Measurements from ENCODE around the gene SOX21. TPM values are rescaled to one million over a fixed set of nuclear protein-coding genes. Genes with fewer than 3 reads are reported as not detected.

SOX21 gene
- total and polyA plus RNA-seq, 2 donors (not counting 1 experiment from before 2014, with no cell fraction given): not detected

DNA sequence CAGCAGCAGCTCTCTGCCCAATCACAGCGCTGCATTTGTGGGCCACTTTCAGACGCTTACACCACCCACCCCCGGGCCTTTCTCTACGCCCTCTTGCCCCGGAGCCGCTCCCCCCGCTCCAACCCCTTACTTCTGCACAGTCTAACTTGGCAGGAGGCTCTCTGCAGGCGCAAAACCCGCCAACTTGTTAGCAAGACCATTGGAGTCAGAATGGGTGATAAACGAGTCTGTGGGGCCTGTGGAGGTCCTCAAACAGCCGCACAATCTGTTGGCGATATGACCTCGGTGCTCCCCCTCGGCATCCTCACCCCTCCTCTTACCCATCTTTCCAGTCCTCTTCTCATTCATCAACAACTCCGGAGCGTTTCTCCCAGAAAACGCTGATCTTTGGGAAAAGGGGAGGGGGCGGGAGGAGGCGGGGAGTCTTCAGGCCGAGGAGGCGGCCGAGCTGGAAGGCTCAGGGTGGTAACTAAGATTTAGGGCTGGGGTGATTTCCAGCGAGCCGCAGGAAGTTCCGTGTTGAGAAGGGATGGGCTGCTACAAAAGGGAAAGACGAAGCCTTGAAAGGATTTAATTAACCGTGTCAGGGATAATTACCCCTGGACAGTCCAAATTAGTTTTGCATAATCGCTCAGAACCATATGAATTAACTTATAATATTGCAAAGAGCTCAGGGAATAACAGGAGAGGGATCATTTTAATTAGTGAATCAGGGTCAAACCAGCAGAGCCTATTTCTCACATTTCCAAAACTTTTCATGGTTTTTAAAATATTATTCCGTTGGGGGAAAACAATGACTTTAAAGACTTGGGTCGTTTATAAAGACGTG lies 4.1 kb downstream of the SOX21 start:
- Histone ChIP-seq H3K4me1 (ENCODE audit: control insufficient read depth in 2 of 2, insufficient read depth in 2 of 2, low read length in 2 of 2) (peaks cover 19 to 43% of the 10 kb centered on the region in 2 donors), H2AFZ (ENCODE audit: insufficient read depth, low read depth, low read length, poor library complexity, severe bottlenecking) (no peak overlapping the region), H3K9me3 (ENCODE audit: control extremely low read depth in 1 of 3, control insufficient read depth in 2 of 3, insufficient read depth in 1 of 3, low read length in 2 of 3) (peaks cover 0 to 36% (median 0%) of the 10 kb centered on the region in 3 donors), H3K4me2 (replicated peaks; ENCODE audit: low read depth, low read length, poor library complexity, severe bottlenecking) (no peak overlapping the region), H3K36me3 (replicated peaks in 1 of 2; ENCODE audit: control extremely low read depth in 1 of 2, control insufficient read depth in 1 of 2, extremely low read depth in 1 of 2, insufficient read depth in 2 of 2, low read length in 1 of 2) (no peaks in the 10 kb centered on the region), H3K79me2 (ENCODE audit: control insufficient read depth, insufficient read depth, low read length) (no peaks in the 10 kb centered on the region), H3K27me3 (replicated peaks in 1 of 4; ENCODE audit: control extremely low read depth in 1 of 4, control insufficient read depth in 3 of 4, insufficient read depth in 4 of 4, low read length in 3 of 4) (peaks cover 0 to 79% (median 64%) of the 10 kb centered on the region in 4 experiments), H4K20me1 (ENCODE audit: control insufficient read depth, insufficient read depth, low read length, poor library complexity, severe bottlenecking) (no peaks in the 10 kb centered on the region), H3K27ac (ENCODE audit: low read length in 2 of 2) (no peak overlapping the region), H3K4me3 (ENCODE audit: control extremely low read depth in 1 of 5, extremely low read depth in 1 of 5, insufficient read depth in 1 of 5, low read depth in 2 of 5, low read length in 4 of 5) (no peak overlapping the region), H3K9ac (ENCODE audit: low read length) (no peak overlapping the region)
- WGBS (ENCODE audit: insufficient coverage): 23% methylated on average over 14 of the region's 31 CpGs
- intact Hi-C loops (cut with micrococcal nuclease): no loop called here
- DNase-seq (peak; percentile 8), ATAC-seq (ENCODE audit: low read depth) (no peak)
- ChIA-PET POLR2A (no interaction called here), CTCF (no interaction called here)
- Mint-ChIP-seq H3K4me1 (peaks cover 17% of the 10 kb centered on the region), H3K27ac (no peak overlapping the region), H3K9me3 (ENCODE audit: insufficient read depth) (no peaks in the 10 kb centered on the region), H3K27me3 (peaks cover 68% of the 10 kb centered on the region), H3K4me3 (no peak overlapping the region)
- no peak for TF ChIP-seq EZH2 (IDR thresholded peaks at IDR 0.05; ENCODE audit: borderline replicate concordance, insufficient read depth, low read depth, low read length, poor library complexity, severe bottlenecking)
- TF ChIP-seq, protein P1, sequence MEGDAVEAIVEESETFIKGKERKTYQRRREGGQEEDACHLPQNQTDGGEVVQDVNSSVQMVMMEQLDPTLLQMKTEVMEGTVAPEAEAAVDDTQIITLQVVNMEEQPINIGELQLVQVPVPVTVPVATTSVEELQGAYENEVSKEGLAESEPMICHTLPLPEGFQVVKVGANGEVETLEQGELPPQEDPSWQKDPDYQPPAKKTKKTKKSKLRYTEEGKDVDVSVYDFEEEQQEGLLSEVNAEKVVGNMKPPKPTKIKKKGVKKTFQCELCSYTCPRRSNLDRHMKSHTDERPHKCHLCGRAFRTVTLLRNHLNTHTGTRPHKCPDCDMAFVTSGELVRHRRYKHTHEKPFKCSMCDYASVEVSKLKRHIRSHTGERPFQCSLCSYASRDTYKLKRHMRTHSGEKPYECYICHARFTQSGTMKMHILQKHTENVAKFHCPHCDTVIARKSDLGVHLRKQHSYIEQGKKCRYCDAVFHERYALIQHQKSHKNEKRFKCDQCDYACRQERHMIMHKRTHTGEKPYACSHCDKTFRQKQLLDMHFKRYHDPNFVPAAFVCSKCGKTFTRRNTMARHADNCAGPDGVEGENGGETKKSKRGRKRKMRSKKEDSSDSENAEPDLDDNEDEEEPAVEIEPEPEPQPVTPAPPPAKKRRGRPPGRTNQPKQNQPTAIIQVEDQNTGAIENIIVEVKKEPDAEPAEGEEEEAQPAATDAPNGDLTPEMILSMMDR (IDR thresholded peaks at IDR 0.05): no peak

DNA sequence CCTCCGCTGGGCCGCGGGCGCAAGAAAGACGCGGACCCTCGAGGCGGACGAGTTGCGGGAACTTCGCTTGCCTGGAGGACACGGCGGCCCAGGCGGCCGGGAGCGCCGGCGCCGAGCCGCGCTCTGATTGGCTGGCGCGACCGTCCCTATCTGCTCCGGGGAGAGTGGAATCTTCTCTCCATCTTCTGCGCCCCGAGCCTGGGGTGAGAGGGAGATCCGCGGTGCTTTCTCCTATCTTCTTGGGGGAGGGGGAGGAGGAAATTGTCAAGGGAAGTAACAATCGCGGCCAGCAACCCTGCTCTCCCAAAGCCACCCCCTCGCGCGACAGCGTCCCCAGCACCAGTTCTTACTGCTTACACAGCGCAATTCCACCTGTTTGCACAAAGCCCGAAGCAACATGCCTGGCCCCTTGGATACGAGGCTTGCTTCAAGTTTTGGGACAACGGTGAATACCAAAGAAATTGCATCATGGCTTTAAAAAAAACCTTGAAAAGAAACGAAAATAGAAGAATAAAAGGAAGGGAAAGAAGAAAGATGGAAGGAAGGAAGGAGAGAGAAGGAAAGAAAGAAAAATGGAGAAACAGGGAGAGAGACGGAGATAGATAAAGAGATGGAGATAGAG lies 4.8 kb downstream of the SOX21 start:
- DNase-seq (peak; percentile 27), ATAC-seq (ENCODE audit: low read depth) (no peak)
- POLR2A ChIA-PET: no interaction called here
- TF ChIP-seq, protein P1 (IDR thresholded peaks at IDR 0.05): no peak
- no peak for TF ChIP-seq EZH2 (IDR thresholded peaks at IDR 0.05; ENCODE audit: borderline replicate concordance, insufficient read depth, low read depth, low read length, poor library complexity, severe bottlenecking)
- H3K9me3 ChIP-seq (ENCODE audit: control extremely low read depth in 1 of 3, control insufficient read depth in 2 of 3, insufficient read depth in 1 of 3, low read length in 2 of 3): peaks cover 0 to 43% (median 0%) of the 10 kb centered on the region in 3 donors
- Mint-ChIP-seq H3K27ac (no peak overlapping the region), H3K4me3 (peak overlapping the region; percentile 16), H3K27me3 (peaks cover 68% of the 10 kb centered on the region), H3K9me3 (ENCODE audit: insufficient read depth) (no peaks in the 10 kb centered on the region), H3K4me1 (peaks cover 17% of the 10 kb centered on the region)
- CTCF ChIA-PET: interaction anchor here (1.0 kb wide), 1 partner anchor 33 kb away, joined by 3 read pairs; no protein-coding TSS in a partner anchor
- peak overlapping the region; percentile 25 for H3K4me2 ChIP-seq (replicated peaks; ENCODE audit: low read depth, low read length, poor library complexity, severe bottlenecking)
- 6% methylated on average over 34 of the region's 41 CpGs for WGBS (ENCODE audit: insufficient coverage)
- no peak overlapping the region for H3K4me3 ChIP-seq (ENCODE audit: control extremely low read depth in 1 of 5, extremely low read depth in 1 of 5, insufficient read depth in 1 of 5, low read depth in 2 of 5, low read length in 4 of 5)
- no peak overlapping the region for H2AFZ ChIP-seq (ENCODE audit: insufficient read depth, low read depth, low read length, poor library complexity, severe bottlenecking)
- intact Hi-C loops (cut with micrococcal nuclease): no loop called here
- no peak overlapping the region for H3K27ac ChIP-seq (ENCODE audit: low read length in 2 of 2)
- H4K20me1 ChIP-seq (ENCODE audit: control insufficient read depth, insufficient read depth, low read length, poor library complexity, severe bottlenecking): no peaks in the 10 kb centered on the region
- no peak overlapping the region for H3K9ac ChIP-seq (ENCODE audit: low read length)
- H3K36me3 ChIP-seq (replicated peaks in 1 of 2; ENCODE audit: control extremely low read depth in 1 of 2, control insufficient read depth in 1 of 2, extremely low read depth in 1 of 2, insufficient read depth in 2 of 2, low read length in 1 of 2): no peaks in the 10 kb centered on the region
- peaks cover 0 to 85% (median 67%) of the 10 kb centered on the region in 4 experiments for H3K27me3 ChIP-seq (replicated peaks in 1 of 4; ENCODE audit: control extremely low read depth in 1 of 4, control insufficient read depth in 3 of 4, insufficient read depth in 4 of 4, low read length in 3 of 4)
- peaks cover 16 to 37% of the 10 kb centered on the region in 2 donors for H3K4me1 ChIP-seq (ENCODE audit: control insufficient read depth in 2 of 2, insufficient read depth in 2 of 2, low read length in 2 of 2)
- no peaks in the 10 kb centered on the region for H3K79me2 ChIP-seq (ENCODE audit: control insufficient read depth, insufficient read depth, low read length)
